H9 (cell line): ENCODE measurements around the gene SCN11A. TPM values are rescaled to one million over a fixed set of nuclear protein-coding genes. Genes with fewer than 3 reads are reported as not detected.

Experiments used
- DNase-seq: peaks from one replicate; pipeline ENCODE4 v3.0.0-alpha.2; 2017
- H2AFZ ChIP-seq: one replicate; pipeline ENCODE4 v1.6.1; 2013; ENCODE audit warnings: mild to moderate bottlenecking, low read length, control low read depth, moderate library complexity
- H2AK5ac ChIP-seq: 2 replicates; pipeline ENCODE4 v1.6.1; 2013; ENCODE audit warnings: low read length, control low read depth, mixed read lengths; ENCODE audit not compliant: insufficient read length
- H2BK120ac ChIP-seq: one replicate; pipeline ENCODE4 v1.6.1; 2013; ENCODE audit warnings: low read depth, mild to moderate bottlenecking, low read length, control low read depth, inconsistent platforms; ENCODE audit not compliant: poor library complexity, severe bottlenecking
- H2BK12ac ChIP-seq: 2 replicates; pipeline ENCODE4 v1.6.1; 2013; ENCODE audit warnings: low read length, control low read depth, mixed read lengths, low read depth; ENCODE audit not compliant: insufficient read length
- H2BK15ac ChIP-seq: 2 replicates; pipeline ENCODE4 v1.6.1; 2013; ENCODE audit warnings: low read depth, low read length, control low read depth
- H2BK20ac ChIP-seq: one replicate; pipeline ENCODE4 v1.6.1; 2013; ENCODE audit warnings: low read depth, mild to moderate bottlenecking, low read length, control low read depth, inconsistent platforms; ENCODE audit not compliant: poor library complexity, severe bottlenecking
- H2BK5ac ChIP-seq: 2 replicates; pipeline ENCODE4 v1.6.1; 2013; ENCODE audit warnings: low read length, control low read depth, mixed read lengths; ENCODE audit not compliant: insufficient read length
- H3K14ac ChIP-seq: 2 replicates; pipeline ENCODE4 v1.6.1; 2013; ENCODE audit warnings: low read length, control low read depth; ENCODE audit not compliant: insufficient read depth
- H3K18ac ChIP-seq: 2 replicates; pipeline ENCODE4 v1.6.1; 2013; ENCODE audit warnings: low read depth, mild to moderate bottlenecking, mixed read lengths, low read length, control low read depth; ENCODE audit not compliant: insufficient read length
- H3K23ac ChIP-seq: 2 replicates; pipeline ENCODE4 v1.6.1; 2013; ENCODE audit warnings: low read length, control low read depth, mixed read lengths, low read depth; ENCODE audit not compliant: insufficient read length
- H3K23me2 ChIP-seq: 2 replicates; pipeline ENCODE4 v1.6.1; 2013; ENCODE audit warnings: low read depth, mild to moderate bottlenecking, mixed read lengths, low read length, control low read depth; ENCODE audit not compliant: insufficient read length, poor library complexity, severe bottlenecking
- H3K27ac ChIP-seq: 2 replicates; pipeline ENCODE4 v1.5.1; 2013; ENCODE audit warnings: low read length, control low read depth, mixed read lengths, low read depth; ENCODE audit not compliant: insufficient read length
- H3K27me3 ChIP-seq: 2 replicates; pipeline ENCODE4 v1.6.1; 2013; ENCODE audit warnings: low read length, control low read depth, inconsistent platforms; ENCODE audit not compliant: insufficient read depth
- H3K4ac ChIP-seq: 2 replicates; pipeline ENCODE4 v1.6.1; 2013; ENCODE audit warnings: low read depth, mild to moderate bottlenecking, control low read depth, inconsistent platforms, low read length, moderate library complexity
- H3K4me1 ChIP-seq: 2 replicates; pipeline ENCODE4 v1.6.1; 2013; ENCODE audit warnings: low read length, control low read depth, inconsistent platforms; ENCODE audit not compliant: insufficient read depth
- H3K4me2 ChIP-seq: 2 replicates; pipeline ENCODE4 v1.6.1; 2013; ENCODE audit warnings: low read length, control low read depth, mixed read lengths; ENCODE audit not compliant: insufficient read length, insufficient read depth
- H3K56ac ChIP-seq: 2 replicates; pipeline ENCODE4 v1.6.1; 2013; ENCODE audit warnings: low read depth, mild to moderate bottlenecking, mixed read lengths, low read length, control low read depth; ENCODE audit not compliant: insufficient read length
- H3K79me1 ChIP-seq: 2 replicates; pipeline ENCODE4 v1.6.1; 2013; ENCODE audit warnings: low read depth, mild to moderate bottlenecking, moderate library complexity, low read length, control low read depth, inconsistent platforms; ENCODE audit not compliant: insufficient read depth, poor library complexity, severe bottlenecking
- H3K79me2 ChIP-seq: 2 replicates; pipeline ENCODE4 v1.6.1; 2013; ENCODE audit warnings: low read length, control low read depth, inconsistent platforms; ENCODE audit not compliant: insufficient read depth
- H3K9ac ChIP-seq: 2 replicates; pipeline ENCODE4 v1.6.1; 2013; ENCODE audit warnings: low read length, control low read depth, mixed read lengths; ENCODE audit not compliant: insufficient read length; ENCODE audit errors: extremely low read depth
- H3K9me3 ChIP-seq: one replicate; pipeline ENCODE4 v1.6.1; 2013; ENCODE audit warnings: low read depth, low read length, inconsistent platforms; ENCODE audit not compliant: control insufficient read depth
- H3T11ph ChIP-seq: one replicate; pipeline ENCODE4 v1.6.1; 2013; ENCODE audit warnings: mild to moderate bottlenecking, low read length, control low read depth, inconsistent platforms
- H4K20me1 ChIP-seq: one replicate; pipeline ENCODE4 v1.6.1; 2013; ENCODE audit not compliant: control insufficient read depth, insufficient read length, insufficient read depth
- H4K5ac ChIP-seq: 2 replicates; pipeline ENCODE4 v1.6.1; 2013; ENCODE audit warnings: low read depth, mild to moderate bottlenecking, mixed read lengths, low read length, control low read depth; ENCODE audit not compliant: insufficient read length
- H4K8ac ChIP-seq: replicated peaks from 2 replicates; pipeline ENCODE4 v1.6.1; 2013; ENCODE audit warnings: low read length, control low read depth, mixed read lengths, low read depth; ENCODE audit not compliant: insufficient read length
- H4K91ac ChIP-seq: 2 replicates; pipeline ENCODE4 v1.6.1; 2013; ENCODE audit warnings: low read depth, mild to moderate bottlenecking, moderate library complexity, mixed read lengths, low read length, control low read depth; ENCODE audit not compliant: insufficient read length
- H3K27ac Mint-ChIP-seq, 3 experiments: 2 replicates in 2 of 3; 3 replicates in 1 of 3; pipeline ENCODE4 v1.8.0; 2020 to 2021; ENCODE audit warnings: mixed read lengths in 3 of 3, mild to moderate bottlenecking in 1 of 3, moderate library complexity in 1 of 3
- H3K27me3 Mint-ChIP-seq: 2 replicates; pipeline ENCODE4 v1.8.0; 2021; ENCODE audit warnings: low read depth, mild to moderate bottlenecking, moderate library complexity, mixed read lengths
- H3K36me3 Mint-ChIP-seq, 3 experiments: 2 replicates in 2 of 3; 3 replicates in 1 of 3; pipeline ENCODE4 v1.8.0; 2020 to 2021; ENCODE audit warnings: low read depth in 3 of 3, mixed read lengths in 3 of 3; ENCODE audit not compliant: insufficient read depth in 1 of 3
- H3K4me1 Mint-ChIP-seq, 2 experiments: 2 replicates each; pipeline ENCODE4 v1.8.0; 2020; ENCODE audit warnings: mixed read lengths in 2 of 2
- H3K4me3 Mint-ChIP-seq, 2 experiments: 2 replicates in 1 of 2; 3 replicates in 1 of 2; pipeline ENCODE4 v1.8.0; 2020 to 2021; ENCODE audit warnings: mild to moderate bottlenecking in 2 of 2, mixed read lengths in 2 of 2, moderate library complexity in 1 of 2
- H3K9me3 Mint-ChIP-seq, 2 experiments: 2 replicates in 1 of 2; 3 replicates in 1 of 2; pipeline ENCODE4 v1.8.0; 2020; ENCODE audit warnings: mild to moderate bottlenecking in 2 of 2, mixed read lengths in 2 of 2, moderate library complexity in 1 of 2
- WGBS: extraction: QIAGEN DNeasy Blood & Tissue Kit; methylation state at CpG from one replicate; pipeline ENCODE4 v1.1.7; 2013; ENCODE audit warnings: missing lambda C conversion rate, low lambda C conversion rate, mixed read lengths; ENCODE audit not compliant: insufficient read length; ENCODE audit errors: extremely low coverage; 5-methylcytosine and 5-hydroxymethylcytosine counted together
- total RNA-seq: library from RNA; stranded (reverse); gene quantifications from 2 replicates; pipeline ENCODE4 v1.2.1, GENCODE V29; 2021
- TF ChIP-seq, protein P1 (sequence below): fragments of 200-600 bp; sonication (generic); conservative IDR thresholded peaks from 3 replicates; pipeline ENCODE4 v1.8.0; 2021; ENCODE audit warnings: antibody characterized with exemption, mild to moderate bottlenecking

SCN11A gene
- total RNA-seq, 1 experiment from 2014 or later = 0.17 TPM

DNA sequence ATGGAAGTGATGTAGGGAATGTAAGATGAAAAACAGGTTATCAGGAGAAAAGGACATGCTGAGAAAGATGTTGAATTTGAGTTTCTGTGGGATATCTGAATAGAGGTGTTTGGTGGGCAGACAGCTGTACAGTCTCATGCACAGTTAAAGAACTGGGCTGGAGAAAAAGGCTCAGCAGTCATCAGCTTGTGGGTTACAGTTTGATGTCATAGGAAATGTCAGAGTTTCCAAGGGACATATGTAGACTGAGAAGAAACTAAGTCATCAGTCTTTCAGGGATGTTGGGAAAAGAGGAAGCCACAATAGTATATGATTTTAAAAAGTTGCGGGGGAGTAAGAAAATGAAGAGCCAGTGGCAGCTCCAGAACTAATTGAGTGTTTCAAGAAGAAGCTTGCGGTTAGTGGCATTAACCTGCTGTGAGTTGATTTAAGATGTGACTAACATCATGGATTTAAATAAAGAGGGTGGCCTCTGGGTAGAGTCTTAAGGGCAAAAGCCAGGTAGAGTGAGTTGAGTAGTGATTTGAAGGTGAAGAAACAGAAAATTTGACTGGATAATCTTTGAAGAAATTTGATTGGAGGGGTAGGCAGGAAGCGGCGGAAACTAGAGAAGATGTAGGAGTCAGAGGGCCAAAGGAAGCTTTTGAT lies 31.0 kb upstream of the SCN11A start:
- peaks cover 12 to 41% (median 35%) of the 10 kb centered on the region in 3 experiments; a peak in 5 of 7 replicates for H3K36me3 Mint-ChIP-seq
- no peaks in the 10 kb centered on the region for H3K27me3 ChIP-seq
- H3K27ac ChIP-seq = no peak overlapping the region
- no peak overlapping the region for H3K4me3 Mint-ChIP-seq
- H3K79me2 ChIP-seq = no peaks in the 10 kb centered on the region
- H3K14ac ChIP-seq = no peak overlapping the region
- no peaks in the 10 kb centered on the region for H3K79me1 ChIP-seq
- H3K4me1 Mint-ChIP-seq = no peaks in the 10 kb centered on the region
- no peak overlapping the region for H2BK120ac ChIP-seq
- no peaks in the 10 kb centered on the region for H3K4me1 ChIP-seq
- TF ChIP-seq, protein P1, sequence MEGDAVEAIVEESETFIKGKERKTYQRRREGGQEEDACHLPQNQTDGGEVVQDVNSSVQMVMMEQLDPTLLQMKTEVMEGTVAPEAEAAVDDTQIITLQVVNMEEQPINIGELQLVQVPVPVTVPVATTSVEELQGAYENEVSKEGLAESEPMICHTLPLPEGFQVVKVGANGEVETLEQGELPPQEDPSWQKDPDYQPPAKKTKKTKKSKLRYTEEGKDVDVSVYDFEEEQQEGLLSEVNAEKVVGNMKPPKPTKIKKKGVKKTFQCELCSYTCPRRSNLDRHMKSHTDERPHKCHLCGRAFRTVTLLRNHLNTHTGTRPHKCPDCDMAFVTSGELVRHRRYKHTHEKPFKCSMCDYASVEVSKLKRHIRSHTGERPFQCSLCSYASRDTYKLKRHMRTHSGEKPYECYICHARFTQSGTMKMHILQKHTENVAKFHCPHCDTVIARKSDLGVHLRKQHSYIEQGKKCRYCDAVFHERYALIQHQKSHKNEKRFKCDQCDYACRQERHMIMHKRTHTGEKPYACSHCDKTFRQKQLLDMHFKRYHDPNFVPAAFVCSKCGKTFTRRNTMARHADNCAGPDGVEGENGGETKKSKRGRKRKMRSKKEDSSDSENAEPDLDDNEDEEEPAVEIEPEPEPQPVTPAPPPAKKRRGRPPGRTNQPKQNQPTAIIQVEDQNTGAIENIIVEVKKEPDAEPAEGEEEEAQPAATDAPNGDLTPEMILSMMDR = no peak
- no peak overlapping the region for H2BK15ac ChIP-seq
- no peak overlapping the region for H3K18ac ChIP-seq
- no peak overlapping the region for H3T11ph ChIP-seq
- H4K5ac ChIP-seq = no peak overlapping the region
- H3K9me3 ChIP-seq = no peaks in the 10 kb centered on the region
- no peak overlapping the region for H3K4ac ChIP-seq
- no peak overlapping the region for H4K91ac ChIP-seq
- H2AFZ ChIP-seq = no peak overlapping the region
- no CpG with 5 or more reads among the region's 4 CpGs for WGBS
- H2BK12ac ChIP-seq = no peak overlapping the region
- no peak overlapping the region for H4K8ac ChIP-seq
- H3K9me3 Mint-ChIP-seq = no peaks in the 10 kb centered on the region
- no peak for DNase-seq
- H3K27ac Mint-ChIP-seq = no peak overlapping the region
- no peak overlapping the region for H2BK5ac ChIP-seq
- no peak overlapping the region for H2BK20ac ChIP-seq
- no peak overlapping the region for H2AK5ac ChIP-seq
- no peaks in the 10 kb centered on the region for H3K27me3 Mint-ChIP-seq
- no peak overlapping the region for H3K23ac ChIP-seq
- no peaks in the 10 kb centered on the region for H4K20me1 ChIP-seq
- no peak overlapping the region for H3K4me2 ChIP-seq
- H3K56ac ChIP-seq = no peak overlapping the region
- no peaks in the 10 kb centered on the region for H3K23me2 ChIP-seq
- H3K9ac ChIP-seq = no peak overlapping the region
